HG02938 (cell line): ENCODE results near the gene NAA60.

Experiments used
- ATAC-seq: cut with Tn5 transposase; IDR thresholded peaks from one replicate; pipeline ENCODE4 v1.9.1; 2021; ENCODE audit warnings: mild to moderate bottlenecking, moderate library complexity; ENCODE audit not compliant: unreplicated experiment

The NAA60 gene

GRCh38 chr16:3536271-3536731 is 92.8 kb downstream of the NAA60 start:
- no peak for ATAC-seq
